NCI-H82 (cell line): Measurements from ENCODE around the gene WSB2.
A peak's percentile ranks its signal among the peaks of the same experiment; 100 is the strongest.

Experiments used
- DNase-seq: peaks from one replicate; lab custom pipeline; 2025; lab: John Stamatoyannopoulos, UW

WSB2 gene

GRCh38 chr12:118061873-118062843 lies 1.2 kb upstream of the WSB2 start:
- DNase-seq = peak; percentile 44

- peak; percentile 59 for DNase-seq
These were observed 523 bp downstream of the WSB2 start for GRCh38 chr12:118060301-118061010.

- DNase-seq = no peak
These were observed 1.4 kb downstream of the WSB2 start for GRCh38 chr12:118059341-118060191.

GRCh38 chr12:118058881-118059280 lies 2.1 kb downstream of the WSB2 start:
- no peak for DNase-seq

- no peak for DNase-seq
These were observed 2.8 kb downstream of the WSB2 start for GRCh38 chr12:118058227-118058626.

DNA sequence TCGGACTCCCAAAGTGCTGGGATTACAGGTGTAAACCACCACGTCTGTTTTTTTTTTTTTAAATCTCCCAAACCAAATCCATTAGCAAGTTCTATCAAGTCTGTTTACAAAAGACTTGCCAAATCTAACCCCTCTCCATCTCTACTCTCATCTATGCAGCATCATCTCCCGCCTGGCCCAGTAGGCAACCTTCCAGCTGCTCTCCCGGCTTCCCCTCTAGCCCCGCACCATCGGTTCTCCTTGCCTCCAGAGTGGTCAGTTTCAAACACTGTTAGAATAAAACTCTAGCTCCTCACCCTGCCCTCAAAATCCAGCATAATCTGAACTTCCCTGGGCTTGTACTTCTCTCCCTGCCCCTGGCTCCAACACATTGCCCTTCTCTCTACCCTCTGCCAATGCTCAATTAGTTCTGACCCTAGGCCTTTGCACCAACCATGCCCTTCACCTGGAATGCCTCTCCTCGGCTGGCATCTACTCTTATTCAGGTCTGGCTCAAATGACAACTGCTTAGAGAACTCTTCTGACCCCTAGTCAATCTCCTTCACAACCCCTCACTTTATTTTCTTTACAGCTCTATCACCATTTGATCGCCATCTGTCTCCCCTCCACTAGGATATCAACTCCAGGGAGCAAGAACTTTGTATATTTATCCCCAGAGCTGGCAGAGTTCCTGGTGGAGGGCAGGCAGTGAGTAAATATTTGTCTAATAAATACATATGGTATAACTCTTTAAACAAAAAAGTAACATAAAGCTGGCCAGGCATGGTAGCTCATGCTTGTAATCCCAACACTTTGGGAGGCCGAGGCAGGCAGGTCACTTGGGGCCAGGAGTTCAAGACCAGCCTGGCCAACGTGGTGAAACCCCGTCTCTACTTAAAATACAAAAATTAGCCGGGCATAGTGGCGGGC lies 4.9 kb downstream of the WSB2 start:
- DNase-seq = no peak

GRCh38 chr12:118055144-118055557 lies 5.8 kb downstream of the WSB2 start:
- peak; percentile 78 for DNase-seq

GRCh38 chr12:118053071-118053985 lies 7.7 kb downstream of the WSB2 start:
- DNase-seq = no peak

- DNase-seq = no peak
These were observed 8.5 kb downstream of the WSB2 start for GRCh38 chr12:118052324-118053070.

DNA sequence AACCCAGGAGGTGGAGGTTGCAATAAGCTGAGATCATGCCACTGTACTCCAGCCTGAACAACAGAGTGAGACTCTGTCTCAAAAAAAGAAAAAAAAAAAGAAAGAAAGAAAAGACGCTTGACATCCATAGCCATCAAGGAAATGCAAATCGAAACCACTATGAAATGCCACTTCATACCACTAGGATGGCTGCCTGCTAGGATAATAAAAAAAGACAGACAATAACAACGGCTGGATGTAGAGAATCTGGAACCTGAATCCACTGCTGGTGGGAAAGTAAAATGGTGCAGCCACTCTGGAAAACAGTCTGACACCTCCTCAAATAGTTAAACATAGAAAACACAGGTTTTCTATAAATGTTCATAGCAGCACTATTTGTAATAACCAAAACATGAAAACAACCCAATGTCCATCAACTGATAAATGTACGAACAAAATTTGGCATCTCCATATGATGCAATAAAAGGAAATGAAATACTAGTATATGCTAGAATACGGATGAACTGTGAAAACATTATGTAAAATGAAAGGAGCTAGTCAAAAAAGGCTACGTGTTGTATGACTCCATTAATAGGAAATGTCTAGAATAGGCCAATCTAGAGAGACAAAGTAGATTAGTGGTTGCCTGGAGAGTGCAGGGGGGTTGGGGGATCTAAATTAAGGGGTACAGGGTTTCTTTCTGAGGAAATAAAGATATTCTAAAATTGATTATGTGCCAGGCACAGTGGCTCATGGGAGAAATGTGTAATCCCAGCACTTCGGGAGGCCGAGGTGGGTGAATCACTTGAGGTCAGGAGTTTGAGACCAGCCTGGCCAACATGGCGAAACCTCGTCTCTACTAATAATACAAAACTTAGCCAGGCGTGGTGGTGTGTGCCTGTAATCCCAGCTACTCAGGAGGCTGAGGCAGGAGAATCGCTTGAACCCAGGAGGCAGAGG lies 9.7 kb downstream of the WSB2 start:
- no peak for DNase-seq

DNA sequence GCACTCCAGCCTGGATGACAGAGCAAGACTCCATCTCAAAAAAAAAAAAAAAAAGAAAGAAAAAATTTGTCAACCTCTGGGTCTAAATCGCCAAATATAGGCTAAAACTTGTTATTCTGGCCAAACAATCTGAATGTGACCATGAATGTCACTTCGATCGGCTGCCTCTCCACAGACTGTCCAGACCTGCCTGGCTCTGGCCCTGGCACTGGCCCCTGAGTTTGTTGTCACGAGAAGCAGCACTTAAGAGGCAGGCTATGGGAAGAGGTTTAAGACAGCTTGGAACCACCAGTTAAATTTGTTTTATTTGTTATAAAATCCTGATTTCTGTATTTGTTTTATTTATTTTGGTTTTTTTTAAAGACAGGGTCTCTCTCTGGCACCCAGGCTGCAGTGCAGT lies 14.5 kb downstream of the WSB2 start:
- DNase-seq = no peak

- no peak for DNase-seq
These were observed 16.4 kb downstream of the WSB2 start for GRCh38 chr12:118044577-118044976.

DNA sequence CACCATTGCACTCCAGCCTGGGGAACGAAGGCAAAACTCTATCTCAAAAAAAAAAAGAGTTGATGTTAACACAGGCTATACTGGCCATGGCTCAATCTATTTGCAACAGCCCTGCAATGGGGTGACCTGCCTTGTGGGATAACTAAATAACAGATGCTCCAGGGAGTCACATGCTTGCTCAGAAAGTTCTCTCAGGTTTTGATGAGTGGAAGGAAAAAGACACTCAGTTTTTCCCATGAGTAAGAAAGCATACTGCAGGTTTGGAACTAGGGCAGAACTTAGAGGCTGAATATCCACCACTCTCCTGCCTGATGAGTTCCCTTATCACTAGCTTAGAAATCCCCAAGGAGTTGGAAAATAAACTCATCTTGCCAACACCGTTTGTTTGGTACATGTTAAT lies 16.9 kb downstream of the WSB2 start:
- DNase-seq = no peak

GRCh38 chr12:118042091-118042490 lies 18.9 kb downstream of the WSB2 start:
- DNase-seq = no peak

GRCh38 chr12:118038137-118038536 lies 22.8 kb downstream of the WSB2 start:
- no peak for DNase-seq

- DNase-seq = no peak
These were observed 24.1 kb downstream of the WSB2 start for GRCh38 chr12:118036672-118037411.
